DMS79 (cell line): ENCODE measurements around the gene SLC8A2.
A peak's percentile ranks its signal among the peaks of the same experiment; 100 is the strongest.
"Not testable (repeated sequence)": the region's sequence is repeated elsewhere in the genome, so short reads cannot be mapped to it uniquely, and the experiment has no call there.

Experiments
- DNase-seq: peaks from one replicate; lab custom pipeline; 2025; lab: John Stamatoyannopoulos, UW

The SLC8A2 gene

GRCh38 chr19:47429140-47429793 lies 42.4 kb downstream of the SLC8A2 start:
- DNase-seq = no peak

GRCh38 chr19:47428177-47428894 lies 43.4 kb downstream of the SLC8A2 start:
- DNase-seq = peak; percentile 96

GRCh38 chr19:47427241-47428176 lies 44.2 kb downstream of the SLC8A2 start:
- DNase-seq = peak; percentile 66

GRCh38 chr19:47423203-47423882 lies 48.4 kb downstream of the SLC8A2 start:
- DNase-seq = no peak

GRCh38 chr19:47422417-47423163 lies 49.1 kb downstream of the SLC8A2 start:
- no peak for DNase-seq

- peak; percentile 26 for DNase-seq
These were observed 49.8 kb downstream of the SLC8A2 start for GRCh38 chr19:47421844-47422395.

GRCh38 chr19:47421244-47421786 lies 50.4 kb downstream of the SLC8A2 start:
- no peak for DNase-seq

GRCh38 chr19:47419789-47420188 lies 51.9 kb downstream of the SLC8A2 start:
- DNase-seq = no peak

- DNase-seq = no peak
These were observed 52.5 kb downstream of the SLC8A2 start, which contains the start of gene MEIS3 for GRCh38 chr19:47419030-47419783. TSS of gene MEIS3 (minus strand) at chr19:47419527. CDS start at chr19:47419081, 446 bp downstream.

GRCh38 chr19:47418692-47419029 lies 53.0 kb downstream of the SLC8A2 start:
- no peak for DNase-seq

GRCh38 chr19:47417746-47418691 lies 53.7 kb downstream of the SLC8A2 start:
- DNase-seq = no peak

- DNase-seq = no peak
These were observed 54.5 kb downstream of the SLC8A2 start for GRCh38 chr19:47417107-47417745.

GRCh38 chr19:47416643-47416985 lies 55.1 kb downstream of the SLC8A2 start:
- no peak for DNase-seq

GRCh38 chr19:47415953-47416642 lies 55.6 kb downstream of the SLC8A2 start:
- DNase-seq = no peak

- DNase-seq = no peak
These were observed 57.2 kb downstream of the SLC8A2 start for GRCh38 chr19:47414469-47414868.

GRCh38 chr19:47413941-47414340 lies 57.8 kb downstream of the SLC8A2 start:
- no peak for DNase-seq

- not testable (repeated sequence) for DNase-seq
These were observed 60.0 kb downstream of the SLC8A2 start for GRCh38 chr19:47411696-47412095.

GRCh38 chr19:47411101-47411500 lies 60.6 kb downstream of the SLC8A2 start:
- DNase-seq = no peak
